SK-N-SH treated with all-trans-retinoic acid at 6 μM for 48 hours (cell line): ENCODE data around the gene ARPC1B.

Source experiments
- ARNTL ChIP-seq: fragments of 450-650 bp; formaldehyde crosslinking; IDR thresholded peaks from 2 replicates; pipeline ENCODE4 v1.5.0; 2020; ENCODE audit warnings: low read depth, mild to moderate bottlenecking, moderate library complexity, borderline replicate concordance
- BACH2 ChIP-seq: fragments of 250-450 bp; sonication (Bioruptor Pico); IDR thresholded peaks from 2 replicates; pipeline ENCODE4 v1.9.0; 2021; ENCODE audit warnings: mild to moderate bottlenecking, borderline replicate concordance
- CSDC2 ChIP-seq: fragments of 250-450 bp; sonication (Bioruptor Pico); IDR thresholded peaks from 2 replicates; pipeline ENCODE4 v1.5.0; 2020; ENCODE audit warnings: mild to moderate bottlenecking, moderate library complexity
- GLIS3 ChIP-seq: fragments of 250-450 bp; sonication (Bioruptor Pico); IDR thresholded peaks from 2 replicates; pipeline ENCODE4 v1.5.0; 2020; ENCODE audit warnings: mild to moderate bottlenecking, moderate library complexity
- RARB ChIP-seq: fragments of 250-450 bp; sonication (Bioruptor Pico); IDR thresholded peaks from 2 replicates; pipeline ENCODE4 v1.8.0; 2021; ENCODE audit warnings: mild to moderate bottlenecking, moderate library complexity
- SNAI2 ChIP-seq: fragments of 250-450 bp; sonication (Bioruptor Pico); IDR thresholded peaks from 2 replicates; pipeline ENCODE4 v1.5.0; 2020; ENCODE audit warnings: mild to moderate bottlenecking, moderate library complexity
- TCF4 ChIP-seq: fragments of 250-450 bp; sonication (Bioruptor Pico); IDR thresholded peaks from 2 replicates; pipeline ENCODE4 v1.8.0; 2021; ENCODE audit warnings: mild to moderate bottlenecking, moderate library complexity, borderline replicate concordance
- ZFP3 ChIP-seq: fragments of 250-450 bp; sonication (Bioruptor Pico); IDR thresholded peaks from 2 replicates; pipeline ENCODE4 v1.5.0; 2020; ENCODE audit warnings: mild to moderate bottlenecking, moderate library complexity
- TF ChIP-seq, protein P1 (sequence below): fragments of 250-450 bp; sonication (Bioruptor Pico); IDR thresholded peaks from 2 replicates; pipeline ENCODE4 v1.5.1; 2021; ENCODE audit warnings: mild to moderate bottlenecking, moderate library complexity
- TF ChIP-seq, protein P2 (sequence below): fragments of 250-450 bp; sonication (Bioruptor Pico); IDR thresholded peaks from 2 replicates; pipeline ENCODE4 v1.8.0; 2020; ENCODE audit warnings: mild to moderate bottlenecking, moderate library complexity, borderline replicate concordance

DNA sequence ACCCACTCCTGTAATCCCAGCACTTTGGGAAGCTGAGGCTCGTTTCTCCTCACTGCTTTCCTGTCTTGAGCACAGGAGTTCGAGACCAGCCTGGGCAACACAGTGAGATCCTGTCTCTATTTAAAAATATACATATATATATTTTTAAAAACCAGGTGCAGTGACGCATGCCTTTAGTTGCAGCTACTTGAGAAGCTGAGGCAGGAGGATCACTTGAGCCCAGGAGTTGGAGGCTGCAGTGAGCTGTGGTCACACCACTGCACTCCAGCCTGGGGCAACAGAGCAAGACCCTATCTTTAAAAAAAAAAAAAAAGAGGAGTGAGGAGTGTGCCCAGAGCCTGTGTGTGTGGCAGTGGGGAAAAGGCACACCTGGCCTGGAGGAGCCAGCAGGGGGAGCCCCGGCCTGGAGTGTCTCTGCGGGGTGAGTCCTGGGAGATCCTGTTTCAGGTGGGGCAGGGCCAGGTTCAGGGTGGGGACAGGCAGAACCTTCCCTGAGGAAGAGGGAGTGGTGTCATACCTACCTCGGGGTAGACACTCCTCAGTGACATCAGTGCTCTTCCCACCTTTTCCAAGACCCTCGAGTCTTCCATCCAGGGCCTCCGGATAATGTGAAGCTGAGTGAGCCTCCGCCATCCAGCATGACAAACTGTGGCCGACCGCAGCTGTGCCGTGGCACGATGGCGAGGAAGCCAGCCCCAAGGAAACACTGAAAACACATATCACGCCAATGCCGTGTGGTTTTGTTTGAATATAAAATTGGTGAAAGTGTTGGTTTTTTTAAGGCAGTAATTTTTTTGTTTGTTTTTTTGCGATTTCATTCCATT is 9.0 kb upstream of the ARPC1B start:
- TF ChIP-seq, protein P1, sequence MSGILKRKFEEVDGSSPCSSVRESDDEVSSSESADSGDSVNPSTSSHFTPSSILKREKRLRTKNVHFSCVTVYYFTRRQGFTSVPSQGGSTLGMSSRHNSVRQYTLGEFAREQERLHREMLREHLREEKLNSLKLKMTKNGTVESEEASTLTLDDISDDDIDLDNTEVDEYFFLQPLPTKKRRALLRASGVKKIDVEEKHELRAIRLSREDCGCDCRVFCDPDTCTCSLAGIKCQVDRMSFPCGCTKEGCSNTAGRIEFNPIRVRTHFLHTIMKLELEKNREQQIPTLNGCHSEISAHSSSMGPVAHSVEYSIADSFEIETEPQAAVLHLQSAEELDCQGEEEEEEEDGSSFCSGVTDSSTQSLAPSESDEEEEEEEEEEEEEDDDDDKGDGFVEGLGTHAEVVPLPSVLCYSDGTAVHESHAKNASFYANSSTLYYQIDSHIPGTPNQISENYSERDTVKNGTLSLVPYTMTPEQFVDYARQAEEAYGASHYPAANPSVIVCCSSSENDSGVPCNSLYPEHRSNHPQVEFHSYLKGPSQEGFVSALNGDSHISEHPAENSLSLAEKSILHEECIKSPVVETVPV (CRISPR knock-in tag), result no peak
- no peak for TF ChIP-seq SNAI2 (CRISPR knock-in tag)
- TF ChIP-seq BACH2, result no peak
- no peak for TF ChIP-seq CSDC2 (CRISPR knock-in tag)
- no peak for TF ChIP-seq GLIS3 (CRISPR knock-in tag)
- TF ChIP-seq RARB, result no peak
- TF ChIP-seq, protein P2, sequence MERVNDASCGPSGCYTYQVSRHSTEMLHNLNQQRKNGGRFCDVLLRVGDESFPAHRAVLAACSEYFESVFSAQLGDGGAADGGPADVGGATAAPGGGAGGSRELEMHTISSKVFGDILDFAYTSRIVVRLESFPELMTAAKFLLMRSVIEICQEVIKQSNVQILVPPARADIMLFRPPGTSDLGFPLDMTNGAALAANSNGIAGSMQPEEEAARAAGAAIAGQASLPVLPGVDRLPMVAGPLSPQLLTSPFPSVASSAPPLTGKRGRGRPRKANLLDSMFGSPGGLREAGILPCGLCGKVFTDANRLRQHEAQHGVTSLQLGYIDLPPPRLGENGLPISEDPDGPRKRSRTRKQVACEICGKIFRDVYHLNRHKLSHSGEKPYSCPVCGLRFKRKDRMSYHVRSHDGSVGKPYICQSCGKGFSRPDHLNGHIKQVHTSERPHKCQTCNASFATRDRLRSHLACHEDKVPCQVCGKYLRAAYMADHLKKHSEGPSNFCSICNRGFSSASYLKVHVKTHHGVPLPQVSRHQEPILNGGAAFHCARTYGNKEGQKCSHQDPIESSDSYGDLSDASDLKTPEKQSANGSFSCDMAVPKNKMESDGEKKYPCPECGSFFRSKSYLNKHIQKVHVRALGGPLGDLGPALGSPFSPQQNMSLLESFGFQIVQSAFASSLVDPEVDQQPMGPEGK (CRISPR knock-in tag), result no peak
- no peak for TF ChIP-seq TCF4 (CRISPR knock-in tag)
- no peak for TF ChIP-seq ZFP3
- TF ChIP-seq ARNTL (CRISPR knock-in tag), result no peak
